LNCAP (cell line): ENCODE data around the gene AGBL1.

Experiments
- CTCF ChIP-seq: fragments of 450-650 bp; IDR thresholded peaks from 2 replicates; pipeline ENCODE4 v1.5.1; 2017; ENCODE audit warnings: mild to moderate bottlenecking

The AGBL1 gene

GRCh38 chr15:86557018-86557550 is 477.4 kb downstream of the AGBL1 start:
- no peak for TF ChIP-seq CTCF

- no peak for TF ChIP-seq CTCF
Measured at GRCh38 chr15:86558252-86558651, 478.6 kb downstream of the AGBL1 start.

- no peak for TF ChIP-seq CTCF
Measured at GRCh38 chr15:86558686-86559085, 479.0 kb downstream of the AGBL1 start.

- no peak for TF ChIP-seq CTCF
Measured at GRCh38 chr15:86568378-86568777, 488.7 kb downstream of the AGBL1 start.

GRCh38 chr15:86570738-86571137 is 491.1 kb downstream of the AGBL1 start:
- TF ChIP-seq CTCF = no peak

- no peak for TF ChIP-seq CTCF
Measured at GRCh38 chr15:86571873-86572272, 492.2 kb downstream of the AGBL1 start.

GRCh38 chr15:86572368-86572841 is 492.7 kb downstream of the AGBL1 start:
- TF ChIP-seq CTCF = no peak

- TF ChIP-seq CTCF = no peak
Measured at GRCh38 chr15:86573476-86573875, 493.8 kb downstream of the AGBL1 start.
